Skeletal muscle cell (primary cell): ENCODE measurements around the gene TMEM95.

Source experiments
- DNase-seq: peaks from one replicate; pipeline ENCODE4 v3.0.0-alpha.2; 2010; ENCODE audit warnings: low read depth
- H3K4me3 ChIP-seq: 2 replicates; pipeline ENCODE4 v1.5.1; 2011; ENCODE audit warnings: low read depth, mild to moderate bottlenecking, control low read depth, low read length, moderate library complexity

TMEM95 gene, protein sequence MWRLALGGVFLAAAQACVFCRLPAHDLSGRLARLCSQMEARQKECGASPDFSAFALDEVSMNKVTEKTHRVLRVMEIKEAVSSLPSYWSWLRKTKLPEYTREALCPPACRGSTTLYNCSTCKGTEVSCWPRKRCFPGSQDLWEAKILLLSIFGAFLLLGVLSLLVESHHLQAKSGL

DNA sequence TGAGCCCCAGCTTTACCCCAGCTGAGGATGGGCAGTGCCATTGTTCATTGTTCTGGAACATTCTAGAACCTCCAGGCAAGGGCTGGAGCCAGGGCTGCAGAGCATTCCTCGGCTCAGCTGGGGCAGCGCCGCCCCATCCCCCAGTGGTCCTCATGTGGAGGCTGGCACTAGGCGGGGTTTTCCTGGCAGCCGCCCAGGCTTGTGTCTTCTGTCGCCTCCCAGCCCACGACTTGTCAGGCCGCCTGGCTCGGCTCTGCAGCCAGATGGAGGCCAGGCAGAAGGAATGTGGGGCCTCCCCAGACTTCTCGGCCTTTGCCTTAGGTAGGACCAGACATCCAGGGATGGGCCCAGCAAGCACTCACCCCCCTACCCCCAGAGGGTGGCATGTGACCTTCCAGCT is at the start of gene TMEM95:
TMEM95 (plus strand) TSS at position 104 of the 400 bp plus-strand sequence; CDS start at position 153, 49 bp downstream.
- peak within 1 kb of the TSS; percentile 8 for H3K4me3 ChIP-seq
- no peak for DNase-seq

DNA sequence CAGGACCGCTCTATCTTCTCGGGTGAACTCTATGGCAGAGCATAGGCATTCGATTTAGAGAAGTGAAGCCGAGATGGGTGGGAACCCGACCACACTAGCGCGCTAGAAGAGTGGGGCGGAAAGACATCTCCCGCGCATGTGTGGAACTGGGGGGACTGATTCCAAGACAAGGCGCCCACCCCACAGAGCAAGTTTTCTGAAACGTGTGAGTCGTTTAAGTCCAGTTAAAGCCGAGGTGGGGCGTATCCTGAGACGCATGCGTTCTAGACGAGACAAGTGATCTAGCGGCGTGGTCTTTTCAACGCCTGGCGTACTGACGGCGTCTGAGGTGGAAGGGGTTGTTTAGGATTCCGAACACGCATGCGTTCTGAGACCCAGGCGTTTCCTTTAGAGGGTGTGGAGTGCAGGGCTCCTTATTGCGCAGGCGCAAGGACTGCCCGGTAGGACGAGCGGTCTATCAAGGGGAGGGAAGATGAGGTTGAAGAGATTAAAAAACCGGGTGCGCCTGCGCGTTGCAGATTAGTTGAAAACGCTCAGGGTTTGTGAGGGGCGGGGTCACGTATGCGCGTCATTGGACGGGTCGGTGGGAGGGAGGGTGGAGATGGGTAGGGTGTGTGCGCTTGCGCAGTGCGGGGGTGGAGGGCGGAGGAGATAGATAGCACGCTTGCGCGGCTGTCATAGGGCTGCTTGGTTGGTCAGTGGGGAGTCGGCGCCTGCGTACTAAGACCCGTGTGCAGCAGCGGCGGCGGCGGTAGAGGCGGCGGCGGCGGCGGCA is 47.9 kb upstream of the TMEM95 start, which contains the start of gene EIF5A:
EIF5A (plus strand) TSS at position 718 of the 775 bp plus-strand sequence. CDS start 2,008 bp downstream, outside the sequence.
- H3K4me3 ChIP-seq, result peak within 1 kb of the TSS; percentile 62
- peak; percentile 98 for DNase-seq

DNA sequence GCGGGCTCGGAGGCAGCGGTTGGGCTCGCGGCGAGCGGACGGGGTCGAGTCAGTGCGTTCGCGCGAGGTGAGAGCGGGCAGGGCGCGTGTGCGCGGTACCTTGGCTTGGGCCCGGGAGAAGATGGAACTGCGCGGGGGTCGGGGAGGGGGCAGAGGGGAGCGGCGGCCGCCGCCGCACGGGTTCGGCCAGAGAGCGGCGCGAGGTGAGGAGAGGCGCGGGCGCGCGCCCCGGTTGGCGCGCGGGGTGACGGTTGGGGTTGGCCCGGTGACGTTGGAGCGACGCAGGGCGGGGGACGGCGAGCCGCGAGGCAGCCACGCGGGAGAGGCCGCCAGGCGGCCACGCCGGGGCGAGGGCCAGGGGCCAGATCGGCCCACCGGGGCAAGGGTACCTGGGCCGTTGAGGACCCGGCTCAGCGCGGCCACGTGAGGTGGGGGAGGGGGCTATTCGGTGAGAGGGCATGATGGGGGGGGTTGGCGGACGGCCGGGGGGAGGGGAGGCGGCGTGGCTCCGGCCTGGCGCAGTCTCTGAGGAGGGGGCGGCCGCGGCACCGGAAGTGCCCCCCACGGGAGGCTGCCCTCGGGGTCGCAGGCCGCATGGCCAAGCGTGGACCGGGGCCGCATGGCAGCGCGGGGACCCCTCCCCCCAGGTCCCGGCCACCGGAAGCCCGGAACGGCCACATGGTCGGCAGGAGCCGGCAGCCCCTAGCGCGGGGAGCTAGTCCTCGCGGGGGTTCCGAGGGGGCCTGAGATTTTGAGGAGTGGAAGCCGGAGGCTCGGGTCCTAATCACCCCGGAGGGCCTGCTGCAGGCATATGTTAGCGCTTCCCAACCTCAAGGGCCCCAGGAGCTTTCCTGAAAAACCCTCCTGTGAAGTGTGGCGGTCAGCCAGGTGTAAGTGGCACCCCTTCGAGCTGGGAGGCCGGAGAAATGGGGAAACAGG is 47.0 kb upstream of the TMEM95 start:
- H3K4me3 ChIP-seq, result peak overlapping the region; percentile 62
- no peak for DNase-seq

DNA sequence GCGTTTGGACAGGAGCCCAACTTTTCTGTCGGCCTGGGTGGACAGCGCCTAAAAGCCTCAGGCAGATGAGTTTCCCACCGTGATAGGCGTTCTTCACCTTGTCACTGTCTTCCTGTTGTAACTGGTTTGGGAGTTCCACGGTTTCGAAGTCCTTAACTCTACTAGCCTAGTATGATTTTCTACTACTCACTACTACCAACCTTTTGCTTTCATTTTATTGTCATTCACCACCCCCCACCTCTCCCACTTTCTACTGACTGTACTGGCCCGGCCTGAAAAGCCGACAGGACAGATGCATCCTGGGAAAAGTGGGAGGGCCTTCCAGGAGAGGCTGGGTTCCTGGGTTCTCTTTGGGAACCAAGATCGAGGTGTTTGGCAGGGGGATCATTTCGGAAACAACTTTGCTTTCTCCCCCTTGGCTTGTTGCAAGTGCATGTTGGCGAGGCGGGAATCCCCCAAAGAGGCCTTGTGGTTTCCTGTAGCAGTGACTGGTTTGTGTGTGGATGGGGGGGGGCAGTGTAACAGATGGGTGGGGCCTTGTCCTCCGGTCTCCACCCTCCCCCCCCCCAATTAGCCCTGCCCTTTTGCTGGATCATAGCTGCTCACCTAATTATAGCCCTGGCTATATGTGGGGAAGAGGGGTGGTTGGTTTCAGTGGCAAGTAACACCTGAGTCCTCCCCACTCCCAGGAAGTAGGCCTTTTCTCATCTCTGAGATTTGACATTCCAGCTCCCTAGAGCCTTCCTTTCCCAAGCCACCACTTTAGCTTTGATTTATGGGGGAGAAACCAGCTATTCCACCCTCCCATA is 46.1 kb upstream of the TMEM95 start:
- no peak for DNase-seq

DNA sequence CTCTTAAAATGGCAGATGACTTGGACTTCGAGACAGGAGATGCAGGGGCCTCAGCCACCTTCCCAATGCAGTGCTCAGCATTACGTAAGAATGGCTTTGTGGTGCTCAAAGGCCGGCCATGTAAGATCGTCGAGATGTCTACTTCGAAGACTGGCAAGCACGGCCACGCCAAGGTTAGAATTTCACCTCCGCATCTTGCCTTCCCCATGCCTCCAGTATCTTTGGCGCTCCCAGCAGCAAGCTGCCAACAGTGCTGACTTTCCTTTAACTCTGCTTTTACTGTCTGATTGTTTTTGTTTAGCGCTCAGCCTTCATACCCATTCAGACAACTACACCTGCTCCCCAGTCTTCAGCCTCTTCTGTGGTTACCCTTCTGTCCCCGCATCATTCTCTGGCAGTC is 45.3 kb upstream of the TMEM95 start:
- DNase-seq, result no peak
- H3K4me3 ChIP-seq, result peak overlapping the region; percentile 62

More for the DNA sequence above, 46.1 kb upstream of the TMEM95 start:
- peak overlapping the region; percentile 62 for H3K4me3 ChIP-seq

DNA sequence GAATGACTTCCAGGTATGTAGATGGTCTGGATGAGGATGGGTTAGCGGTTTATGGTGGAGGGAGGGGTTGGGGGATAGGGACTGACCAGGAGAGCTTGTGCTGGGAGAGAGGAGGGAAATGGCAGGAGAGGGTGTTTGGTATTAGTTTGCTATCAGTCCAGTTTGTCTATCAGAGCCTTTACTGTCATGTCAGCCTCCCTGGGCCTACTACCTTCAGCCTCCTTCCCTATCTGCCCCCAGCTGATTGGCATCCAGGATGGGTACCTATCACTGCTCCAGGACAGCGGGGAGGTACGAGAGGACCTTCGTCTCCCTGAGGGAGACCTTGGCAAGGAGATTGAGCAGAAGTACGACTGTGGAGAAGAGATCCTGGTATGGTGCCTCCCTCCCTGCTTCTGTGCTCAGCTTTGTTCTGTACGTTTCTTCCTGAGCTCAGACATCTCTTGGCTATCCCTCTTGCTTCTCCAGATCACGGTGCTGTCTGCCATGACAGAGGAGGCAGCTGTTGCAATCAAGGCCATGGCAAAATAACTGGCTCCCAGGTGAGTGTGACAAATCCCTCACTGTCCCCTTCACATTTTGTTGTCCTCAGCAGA is 43.7 kb upstream of the TMEM95 start:
- no peak overlapping the region for H3K4me3 ChIP-seq
- no peak for DNase-seq

DNA sequence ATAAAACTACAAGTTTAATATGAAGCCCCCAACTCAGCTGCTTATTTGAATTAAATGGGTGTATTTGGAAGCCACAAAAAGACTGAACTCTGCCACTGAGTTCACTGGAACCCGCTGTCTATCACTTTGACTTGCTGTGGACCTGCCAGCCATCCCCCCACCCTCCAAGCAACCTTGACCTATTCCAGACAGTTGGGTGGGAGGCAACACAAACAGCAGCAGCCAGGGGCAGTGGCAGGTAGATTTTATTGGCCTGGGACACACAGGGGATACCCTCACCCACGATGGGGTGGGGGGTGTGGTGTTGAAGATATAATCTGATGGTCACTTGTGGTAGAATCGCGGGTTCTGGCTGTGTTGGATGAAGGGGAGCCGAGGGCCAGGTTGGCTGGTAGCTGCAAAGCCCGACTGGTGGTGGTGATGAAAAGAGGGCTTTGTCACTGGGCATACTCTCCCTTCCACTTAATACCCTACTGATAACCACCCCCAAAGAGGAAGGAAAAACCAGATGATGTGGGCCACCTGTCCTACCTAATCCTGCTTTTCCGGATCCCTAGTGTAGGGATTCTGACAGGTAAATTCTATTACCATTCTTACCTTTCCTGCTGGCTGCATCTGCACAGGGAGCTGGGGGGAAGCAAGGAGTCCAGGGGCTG is 42.4 kb upstream of the TMEM95 start:
- no peak for DNase-seq
- no peak overlapping the region for H3K4me3 ChIP-seq

DNA sequence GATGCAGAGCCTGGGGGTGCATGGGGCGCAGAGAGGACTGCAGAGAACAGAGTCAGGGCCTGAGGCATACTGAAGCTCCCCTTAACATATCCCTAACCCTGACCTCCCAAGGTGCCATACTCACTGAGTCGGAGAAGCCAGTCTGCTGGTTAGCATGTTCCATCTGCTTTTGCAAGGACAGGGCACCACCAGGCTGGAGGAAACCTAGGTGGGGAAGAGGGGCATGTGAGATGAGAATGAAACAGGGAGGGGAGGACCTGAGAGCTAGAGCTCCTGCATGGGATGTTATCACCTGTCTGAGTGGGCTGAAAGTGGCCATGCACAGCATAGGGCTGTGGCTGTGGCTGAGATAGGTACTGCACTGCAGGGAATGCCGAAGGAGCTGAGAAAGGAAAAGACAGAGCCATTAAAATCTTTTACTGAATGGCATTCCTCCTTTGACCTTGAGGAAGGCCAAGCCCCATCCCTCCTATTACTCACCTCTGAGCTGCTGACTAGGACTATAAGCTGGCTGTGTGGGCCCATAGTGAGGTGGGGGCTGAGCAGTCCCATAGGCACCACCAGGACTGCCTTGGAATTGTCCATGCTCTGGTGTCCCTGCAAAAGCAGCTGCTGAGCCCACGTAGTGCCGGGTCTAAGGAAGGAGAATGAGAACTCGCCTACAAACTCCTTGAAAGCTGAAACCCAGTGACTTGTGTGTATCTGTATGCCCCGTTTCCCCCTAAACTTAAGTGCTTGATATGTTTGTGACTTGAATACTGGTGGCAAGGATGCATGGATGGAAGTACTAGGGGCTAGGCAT is 41.7 kb upstream of the TMEM95 start:
- no peak for DNase-seq
- no peak overlapping the region for H3K4me3 ChIP-seq

DNA sequence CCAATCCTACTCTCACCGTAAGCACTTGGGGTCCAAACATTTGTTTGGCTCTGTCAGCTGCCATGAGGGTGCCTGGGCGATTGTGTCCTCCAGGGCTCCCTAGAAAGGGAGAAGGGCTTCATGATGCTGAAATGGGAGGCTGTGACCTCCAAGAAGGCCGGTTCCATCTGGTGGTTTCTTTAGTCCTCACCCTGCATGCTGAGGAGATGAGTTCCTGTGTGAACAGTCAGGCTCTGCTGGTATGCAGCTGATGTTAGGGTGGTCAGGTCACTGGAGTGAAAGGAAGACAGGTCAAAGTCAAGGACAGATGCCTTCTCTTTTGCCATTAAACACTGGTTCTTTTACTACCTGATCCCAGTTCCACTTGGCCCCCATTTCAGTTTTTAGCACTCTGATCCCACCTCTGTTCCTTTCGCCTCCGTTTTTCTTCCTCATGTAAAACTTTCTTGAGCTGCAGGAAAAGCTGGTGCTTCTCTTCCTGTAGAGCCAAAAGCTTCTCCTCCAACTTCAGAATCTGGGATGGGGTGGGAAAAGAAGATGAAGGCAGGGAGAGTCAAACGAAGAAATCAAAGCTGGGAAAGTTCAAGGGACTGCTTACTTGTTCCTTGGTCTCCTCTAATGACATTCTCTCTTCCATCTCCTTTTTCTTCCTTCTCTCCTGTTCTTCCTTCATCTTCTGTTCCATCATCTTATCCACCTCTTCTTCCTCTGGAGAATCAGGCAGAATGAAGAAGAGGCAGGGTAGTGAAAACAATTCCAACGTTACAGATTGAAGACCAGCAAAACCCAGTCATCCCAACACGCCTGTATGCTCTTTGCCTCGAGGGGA is 40.9 kb upstream of the TMEM95 start:
- peak overlapping the region; percentile 81 for H3K4me3 ChIP-seq
- no peak for DNase-seq

DNA sequence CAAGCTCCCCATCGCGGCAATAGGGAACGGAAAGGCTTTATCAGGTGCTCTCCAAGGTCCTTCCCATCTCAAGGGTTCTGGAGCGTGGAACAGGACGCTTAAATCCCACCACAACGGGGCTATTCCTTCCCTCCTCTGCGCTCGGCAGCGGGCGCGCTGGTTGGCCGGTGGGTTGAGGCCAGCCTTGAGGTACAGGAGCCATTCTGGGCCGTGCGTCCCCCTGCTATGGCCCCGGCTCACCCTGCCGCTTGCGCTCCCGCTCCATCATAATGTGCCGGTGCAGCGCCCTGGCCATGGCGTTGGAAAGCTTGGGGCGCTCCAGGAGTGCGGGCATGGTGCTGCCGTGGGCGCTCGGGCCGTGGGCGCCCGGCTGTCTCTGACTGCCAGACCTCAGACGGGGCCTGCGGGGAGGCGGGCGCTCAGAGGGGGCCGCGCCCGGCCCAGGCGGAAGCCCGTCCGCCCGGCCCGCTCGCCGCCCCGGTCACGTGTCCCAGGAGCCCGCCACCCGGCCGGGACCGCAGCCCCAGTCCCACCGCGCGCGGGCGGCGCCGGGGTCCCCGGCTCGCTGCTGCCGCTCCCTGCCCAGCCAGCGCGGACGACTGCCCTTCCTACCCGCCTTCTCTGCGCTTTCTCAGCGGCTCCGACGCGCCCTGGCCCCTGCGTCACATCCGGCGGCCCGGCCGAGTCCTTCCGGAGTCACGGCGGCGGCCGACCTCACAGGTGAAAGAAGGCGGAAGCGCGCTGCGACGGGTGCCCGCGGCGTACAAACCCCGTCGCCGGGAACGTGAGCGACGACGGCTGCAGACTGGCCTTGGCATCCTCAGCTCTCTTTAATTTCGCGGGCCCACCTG is 40.0 kb upstream of the TMEM95 start, which contains the start of gene GPS2:
GPS2 (minus strand) TSS at position 642 of the 851 bp plus-strand sequence; CDS start at position 334, 308 bp downstream.
- DNase-seq, result no peak

DNA sequence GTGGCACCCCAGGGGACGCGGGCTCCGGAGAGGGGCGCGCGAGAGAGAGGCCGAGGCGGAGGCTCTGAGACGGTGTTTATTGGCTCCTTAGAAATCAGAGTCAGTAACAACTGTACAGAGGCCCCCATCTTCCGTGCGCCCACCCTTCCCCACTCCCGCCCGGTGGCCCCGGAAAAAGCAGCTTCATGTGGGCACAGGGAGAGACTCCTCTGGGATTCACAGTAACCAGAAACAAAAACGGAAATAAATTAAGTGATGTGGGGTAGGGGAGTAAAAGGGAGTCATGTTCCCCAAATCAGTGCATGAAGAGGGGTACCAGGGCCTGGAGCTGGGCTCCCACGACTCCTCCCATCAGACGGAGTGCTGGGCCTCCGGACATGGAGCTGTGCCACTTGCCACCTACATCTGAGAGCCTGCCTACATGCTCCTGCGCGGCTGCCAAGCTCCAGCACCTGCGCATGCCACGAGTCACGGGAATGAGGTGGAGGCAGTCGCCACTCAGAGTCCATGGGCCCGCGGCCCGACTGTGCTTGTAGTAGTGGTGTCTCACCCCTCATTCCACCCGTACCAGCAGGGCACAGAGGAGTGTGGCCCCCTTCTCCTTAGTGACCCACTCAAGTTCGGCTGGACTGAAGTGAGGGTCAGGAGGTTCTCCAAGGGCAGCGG is 39.3 kb upstream of the TMEM95 start:
- H3K4me3 ChIP-seq, result peak overlapping the region; percentile 81
- DNase-seq, result no peak

More for the DNA sequence above, 40.0 kb upstream of the TMEM95 start, which contains the start of gene GPS2:
- H3K4me3 ChIP-seq, result peak within 1 kb of the TSS; percentile 81

DNA sequence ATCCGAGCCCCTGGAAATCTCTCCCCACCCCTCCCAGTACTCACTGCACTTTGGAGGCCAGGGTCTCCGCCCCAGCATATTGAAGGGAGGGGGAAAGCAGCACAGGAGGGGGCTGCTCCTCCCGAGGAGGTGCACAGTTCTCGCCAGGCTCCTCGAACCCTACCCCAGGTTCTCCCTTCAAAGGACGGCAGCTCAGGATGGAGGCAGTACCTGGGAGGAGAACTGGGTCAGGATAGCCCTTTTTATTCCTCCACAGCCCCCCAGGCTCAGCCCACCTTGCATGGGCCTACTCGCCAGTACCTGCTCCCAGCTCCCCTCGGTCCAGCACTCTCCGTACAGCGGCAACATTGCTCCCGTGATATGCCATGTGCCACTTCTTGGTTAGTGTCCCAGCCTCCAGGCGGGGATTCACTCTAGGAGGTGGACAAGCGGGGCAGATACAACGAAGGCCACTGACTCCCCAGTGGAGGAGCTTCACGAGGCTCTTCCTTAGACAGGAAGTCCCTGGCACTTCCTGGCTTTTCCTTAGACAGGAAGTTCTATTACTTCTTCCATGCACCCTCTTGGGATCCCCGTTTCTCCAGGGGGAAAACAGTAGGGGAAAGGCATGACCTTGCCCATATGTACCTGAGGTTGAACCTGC is 37.7 kb upstream of the TMEM95 start:
- no peak overlapping the region for H3K4me3 ChIP-seq
- no peak for DNase-seq

DNA sequence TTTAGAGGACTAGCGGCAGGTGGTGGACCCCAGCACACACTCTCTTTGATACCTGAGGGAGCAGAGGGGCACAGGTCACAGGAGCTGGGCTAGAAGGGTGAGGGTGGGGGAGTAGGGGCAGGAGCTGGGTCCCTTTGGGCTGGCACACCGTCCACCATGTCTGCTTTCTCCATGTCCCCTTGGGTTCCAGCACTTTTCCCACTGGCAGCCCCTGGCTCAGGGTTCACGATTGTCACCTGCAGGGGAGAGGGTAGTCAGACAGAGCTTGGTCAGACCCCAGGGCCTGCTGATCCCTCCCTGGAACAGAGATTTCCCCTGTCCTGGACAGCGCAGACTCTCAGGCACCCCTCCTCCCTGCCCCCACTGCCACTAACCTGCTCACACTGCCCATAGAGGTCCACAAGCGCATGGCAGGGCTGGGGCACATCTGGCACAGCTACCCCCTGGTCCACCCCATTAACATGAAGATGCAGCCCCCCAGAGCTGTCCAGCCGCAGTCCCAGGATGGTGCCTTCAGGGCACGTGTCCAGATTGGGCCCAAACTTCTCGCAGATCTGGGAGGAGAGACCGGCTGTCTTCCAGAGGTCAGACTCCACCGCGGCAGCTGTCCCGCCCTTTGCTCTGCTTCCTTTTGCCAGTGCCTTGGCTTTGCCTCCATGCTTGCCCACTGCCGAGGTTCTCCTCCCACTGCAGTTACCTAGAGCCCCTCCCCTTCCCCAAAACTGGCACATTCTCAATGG is 36.7 kb upstream of the TMEM95 start:
- H3K4me3 ChIP-seq, result no peak overlapping the region
- no peak for DNase-seq

DNA sequence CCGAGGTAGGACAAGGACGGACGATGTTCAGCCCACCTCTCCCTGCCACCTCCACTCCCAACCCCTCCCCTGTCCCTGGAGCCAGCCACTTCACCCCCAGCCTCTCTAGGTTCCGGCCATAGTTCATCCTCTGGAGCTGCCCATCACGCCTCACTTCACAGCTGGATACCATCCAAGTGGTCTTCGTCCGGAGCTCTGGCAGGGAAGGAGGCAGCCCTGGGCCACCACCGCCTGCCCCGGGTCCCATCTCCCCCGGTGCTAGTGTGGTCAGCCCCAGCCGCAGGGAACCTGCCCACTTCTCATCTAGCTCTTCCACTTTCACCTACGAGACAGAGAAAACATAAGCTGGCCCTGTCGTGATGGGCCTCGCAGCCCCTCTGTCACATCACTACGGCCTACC is 33.5 kb upstream of the TMEM95 start:
- DNase-seq, result no peak
- no peak overlapping the region for H3K4me3 ChIP-seq
